CD4-positive, alpha-beta T cell treated with Interleukin-1 beta for 1 hour (primary cell): ENCODE measurements around the gene C1orf52.
A peak's percentile ranks its signal among the peaks of the same experiment; 100 is the strongest.

Source experiments
- DNase-seq, 2 donors: peaks; one replicate each; pipeline ENCODE4 v3.0.0-alpha.2; 2020 to 2022

The C1orf52 gene

GRCh38 chr1:85229574-85230097, 29.8 kb downstream of the C1orf52 start:
- no peak for DNase-seq

GRCh38 chr1:85228972-85229371, 30.5 kb downstream of the C1orf52 start:
- DNase-seq, result no peak

GRCh38 chr1:85225624-85226380, 33.7 kb downstream of the C1orf52 start:
- DNase-seq, result no peak

- no peak for DNase-seq
These were observed 34.5 kb downstream of the C1orf52 start for GRCh38 chr1:85224734-85225623.

- no peak for DNase-seq
These were observed 35.2 kb downstream of the C1orf52 start for GRCh38 chr1:85224295-85224694.

GRCh38 chr1:85223334-85223733, 36.1 kb downstream of the C1orf52 start:
- no peak for DNase-seq

- DNase-seq, result no peak
These were observed 38.7 kb downstream of the C1orf52 start for GRCh38 chr1:85220756-85221201.

- DNase-seq, result no peak
These were observed 39.4 kb downstream of the C1orf52 start for GRCh38 chr1:85219853-85220610.

GRCh38 chr1:85216697-85217096, 42.8 kb downstream of the C1orf52 start:
- no peak for DNase-seq

- DNase-seq, result no peak
These were observed 44.8 kb downstream of the C1orf52 start for GRCh38 chr1:85214654-85215053.

GRCh38 chr1:85208488-85208887, 51.0 kb downstream of the C1orf52 start:
- DNase-seq, result no peak

GRCh38 chr1:85203573-85204171, 55.8 kb downstream of the C1orf52 start:
- no peak for DNase-seq

- no peak for DNase-seq
These were observed 56.6 kb downstream of the C1orf52 start for GRCh38 chr1:85202864-85203255.

- no peak for DNase-seq
These were observed 57.2 kb downstream of the C1orf52 start for GRCh38 chr1:85202092-85202863.

GRCh38 chr1:85201340-85202091, 57.9 kb downstream of the C1orf52 start:
- DNase-seq, result peak; percentile 68 to 70

GRCh38 chr1:85200463-85201339, 58.8 kb downstream of the C1orf52 start, which contains the start of gene SYDE2:
SYDE2 (minus strand) TSS chr1:85201016; CDS start chr1:85200996, 20 bp downstream.
- peak; percentile 76 to 82 for DNase-seq
